Heart right ventricle (tissue), 16 donors: ENCODE data around the gene DOCK2. TPM values are rescaled to one million over a fixed set of nuclear protein-coding genes. Genes with fewer than 3 reads are reported as not detected.

Experiments used
- ATAC-seq, 8 donors: fragments of 200-7000 bp; cut with Tn5 transposase; one replicate each; pipeline ENCODE4 v1.9.1; 2020; ENCODE audit warnings: mild to moderate bottlenecking in 8 of 8, moderate library complexity in 8 of 8, moderate number of reproducible peaks in 1 of 8
- DNase-seq, 2 donors: peaks; one replicate each; pipeline ENCODE4 v3.0.0-alpha.2; 2020
- H3K27ac ChIP-seq, 10 donors: fragments of 200-600 bp; sonication (generic) in 2 of 10; one replicate each; pipeline versions ENCODE4 v1.5.0 to v1.8.0; 2020 to 2022; ENCODE audit warnings: mild to moderate bottlenecking in 3 of 10
- H3K27me3 ChIP-seq, 7 donors: fragments of 200-600 bp; one replicate each; pipeline ENCODE4 v1.8.0; 2021 to 2022; ENCODE audit warnings: mild to moderate bottlenecking in 2 of 7
- H3K36me3 ChIP-seq, 9 donors: fragments of 200-600 bp; sonication (generic) in 1 of 9; one replicate each; pipeline versions ENCODE4 v1.5.0 to v1.8.0; 2020 to 2022; ENCODE audit warnings: mild to moderate bottlenecking in 2 of 9
- H3K4me1 ChIP-seq, 9 donors: fragments of 200-600 bp; sonication (generic) in 1 of 9; one replicate each; pipeline versions ENCODE4 v1.5.0 to v1.8.0; 2020 to 2022; ENCODE audit warnings: mild to moderate bottlenecking in 4 of 9
- H3K4me3 ChIP-seq, 10 donors: fragments of 200-600 bp; sonication (generic) in 2 of 10; one replicate each; pipeline versions ENCODE4 v1.5.0 to v1.8.0; 2020 to 2022; ENCODE audit warnings: mild to moderate bottlenecking in 7 of 10, moderate library complexity in 2 of 10
- H3K9me3 ChIP-seq, 11 donors: fragments of 200-600 bp in 10 of 11; sonication (generic) in 2 of 11; one replicate each; pipeline versions ENCODE4 v1.5.0 to v1.8.0; 2013 to 2022; ENCODE audit warnings: mild to moderate bottlenecking in 2 of 11, control low read depth in 1 of 11, moderate library complexity in 1 of 11
- CTCF ChIP-seq, 9 donors: fragments of 200-600 bp; sonication (generic) in 2 of 9; IDR thresholded peaks; one replicate each; pipeline versions ENCODE4 v1.5.0 to v1.8.0; 2021 to 2022; ENCODE audit warnings: antibody characterized with exemption in 9 of 9, mild to moderate bottlenecking in 5 of 9, moderate library complexity in 1 of 9
- WGBS, 2 donors: extraction: QIAGEN DNeasy Blood & Tissue Kit; methylation state at CpG; one replicate each; pipeline ENCODE4 v1.1.7; 2013; ENCODE audit warnings: inconsistent platforms in 1 of 2; 5-methylcytosine and 5-hydroxymethylcytosine counted together
- intact Hi-C, 10 donors: fragments of 100-400 bp; cut with DNase I; formaldehyde crosslinking; loops; one replicate each; pipeline versions ENCODE4 v1.11.1 to v1.14.2; 2022
- polyA plus RNA-seq, 2 donors: library from polyadenylated mRNA; stranded (reverse); fragments of 200-250 nt; gene quantifications; one replicate each; pipeline ENCODE4 v1.2.3, GENCODE V29; 2013
- total RNA-seq, 10 donors: library from RNA; stranded (reverse); fragmentation: NEBNext Ultra II Directional in 3 of 10; extraction: Animal tissue kit (Norgen Biotek cat#: 25700) in 3 of 10; gene quantifications; one replicate each; pipeline versions ENCODE4 v1.2.1 to v1.2.4, GENCODE V29; 2021 to 2023
- donor health status: Arrhythmogenic right ventricular cardiomyopathy.
- donor health status: ischemic (EF 13 %, LVEDD 7.1; RV severe dilation, severe dysfunction).
- donor health status: healthy with polysubstance abuse.
- donor health status: DM: no; HTN: yes; CAD: no.
- donor health status: DM: no; HTN: no; CAD: no.
- donor health status: ischemic (EF 25% LVEDD 6.9; RV normal size, moderate dysfunction).
- donor health status: ischemic (EF 25% LVEDD 5.7; RV mildly dilated, moderate dysfunction).
- donor health status: healthy.
- donor health status: DM: yes; HTN: yes; CAD: no.
- donor health status: Ischemic cardiomyopathy.
- donor health status: ischemic (EF 35%, LVEDD 5.7; RV mildly dilated, moderate dysfunction).
- donor health status: nonischemic (EF 11% LVEDD 7.7; RV severe dilation, severe dysfunction).
- donor health status: DM: yes; HTN: yes; CAD: no.
- donor health status: PGD.
- donor health status: ischemic (EF 29% LVEDD 5.4; RV normal size, mild dysfunction).
- donor health status: nonischemic (EF 23%, LVEDD 6.1; RV moderate dilation, normal function).

Gene DOCK2
- total and polyA plus RNA-seq, 12 donors: 1.2 to 24.6 (median 4.2) TPM

GRCh38 chr5:169682026-169682425 is 45.0 kb downstream of the DOCK2 start:
- Histone ChIP-seq H3K27me3 (no peaks in the 10 kb centered on the region), H3K9me3 (no peaks in the 10 kb centered on the region), H3K4me1 (no peaks in the 10 kb centered on the region), H3K4me3 (no peak overlapping the region), H3K36me3 (peaks cover 0 to 94% (median 0%) of the 10 kb centered on the region in 9 donors), H3K27ac (no peak overlapping the region)
- no peak for TF ChIP-seq CTCF (IDR thresholded peaks at IDR 0.05)
- no peak for ATAC-seq
- DNase-seq: no peak
- intact Hi-C loops: no loop called here
- WGBS, 2 donors: 89 to 90% methylated on average over 2 of the region's 2 CpGs

- 51% methylated on average over 5 of the region's 5 CpGs for WGBS, 2 donors
Measured at GRCh38 chr5:169686137-169686536, 49.1 kb downstream of the DOCK2 start.

GRCh38 chr5:169688106-169688505 is 51.0 kb downstream of the DOCK2 start:
- intact Hi-C loops: no loop called here
- DNase-seq (no peak), ATAC-seq (no peak)
- H3K27ac ChIP-seq: no peak overlapping the region
- H3K4me3 ChIP-seq: no peak overlapping the region
- H3K36me3 ChIP-seq: peaks cover 0 to 99% (median 0%) of the 10 kb centered on the region in 9 donors
- TF ChIP-seq CTCF (IDR thresholded peaks at IDR 0.05): no peak
- 48 to 72% methylated on average over 3 of the region's 3 CpGs for WGBS, 2 donors
- no peaks in the 10 kb centered on the region for H3K4me1 ChIP-seq
- H3K9me3 ChIP-seq: no peaks in the 10 kb centered on the region
- no peaks in the 10 kb centered on the region for H3K27me3 ChIP-seq

More at GRCh38 chr5:169686137-169686536, 49.1 kb downstream of the DOCK2 start:
- peaks cover 0 to 99% (median 0%) of the 10 kb centered on the region in 9 donors for H3K36me3 ChIP-seq
- TF ChIP-seq CTCF (IDR thresholded peaks at IDR 0.05): no peak
- ATAC-seq (peak in 2 of 8 donors; percentile 41 to 70), DNase-seq (no peak)
- H3K9me3 ChIP-seq: no peaks in the 10 kb centered on the region
- no peak overlapping the region for H3K27ac ChIP-seq
- intact Hi-C loops: no loop called here
- no peak overlapping the region for H3K4me3 ChIP-seq
- no peaks in the 10 kb centered on the region for H3K27me3 ChIP-seq
- no peaks in the 10 kb centered on the region for H3K4me1 ChIP-seq

GRCh38 chr5:169691471-169691870 is 54.4 kb downstream of the DOCK2 start:
- no peak for TF ChIP-seq CTCF (IDR thresholded peaks at IDR 0.05)
- ATAC-seq (peak in 4 of 8 donors; percentile 53 to 76 (median 62)), DNase-seq (no peak)
- intact Hi-C loops: no loop called here
- Histone ChIP-seq H3K27me3 (no peaks in the 10 kb centered on the region), H3K4me1 (peaks cover 0 to 7% (median 0%) of the 10 kb centered on the region in 9 donors), H3K36me3 (peaks cover 0 to 99% (median 0%) of the 10 kb centered on the region in 9 donors), H3K9me3 (no peaks in the 10 kb centered on the region), H3K27ac (no peak overlapping the region), H3K4me3 (no peak overlapping the region)
- WGBS, 2 donors: 0 to 8% methylated on average over 1 of the region's 1 CpG
